OCI-LY7 (cell line): ENCODE results near the gene SLC38A3.

ENCODE experiments used
- EZH2phosphoT487 ChIP-seq: fragments of 200-600 bp; sonication (generic); IDR thresholded peaks from 2 replicates; pipeline ENCODE4 v1.6.1; 2018; ENCODE audit warnings: low read depth, borderline replicate concordance, mild to moderate bottlenecking, mixed run types, antibody characterized with exemption, low read length, moderate library complexity, mixed read lengths
- TF ChIP-seq, protein P1 (sequence below): fragments of 200-600 bp; sonication (generic); conservative IDR thresholded peaks from 2 replicates; pipeline ENCODE4 v1.5.1; 2014; ENCODE audit warnings: mild to moderate bottlenecking, antibody characterized with exemption, low read length, moderate library complexity, mixed read lengths

DNA sequence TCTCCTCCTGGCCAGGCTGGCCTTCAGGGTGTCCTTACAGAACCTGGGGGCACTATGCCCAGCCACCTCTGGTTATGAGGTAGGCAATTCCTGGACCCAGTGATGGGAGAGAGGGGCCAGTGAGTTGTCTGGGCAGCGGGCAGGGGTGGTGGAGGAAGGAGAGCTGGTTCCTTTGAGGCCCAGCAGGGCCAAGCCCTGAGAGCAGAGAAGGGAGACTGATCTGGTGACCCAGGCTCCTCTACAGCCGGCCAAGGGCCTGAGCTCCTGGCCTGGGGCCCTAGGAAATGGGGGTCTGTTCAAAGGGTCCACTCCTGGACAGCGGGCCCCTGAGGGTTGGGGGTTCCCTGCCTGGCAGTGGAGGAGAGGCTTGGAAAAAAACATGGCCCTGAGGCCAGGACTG, 7.9 kb downstream of the SLC38A3 start:
- TF ChIP-seq, protein P1, sequence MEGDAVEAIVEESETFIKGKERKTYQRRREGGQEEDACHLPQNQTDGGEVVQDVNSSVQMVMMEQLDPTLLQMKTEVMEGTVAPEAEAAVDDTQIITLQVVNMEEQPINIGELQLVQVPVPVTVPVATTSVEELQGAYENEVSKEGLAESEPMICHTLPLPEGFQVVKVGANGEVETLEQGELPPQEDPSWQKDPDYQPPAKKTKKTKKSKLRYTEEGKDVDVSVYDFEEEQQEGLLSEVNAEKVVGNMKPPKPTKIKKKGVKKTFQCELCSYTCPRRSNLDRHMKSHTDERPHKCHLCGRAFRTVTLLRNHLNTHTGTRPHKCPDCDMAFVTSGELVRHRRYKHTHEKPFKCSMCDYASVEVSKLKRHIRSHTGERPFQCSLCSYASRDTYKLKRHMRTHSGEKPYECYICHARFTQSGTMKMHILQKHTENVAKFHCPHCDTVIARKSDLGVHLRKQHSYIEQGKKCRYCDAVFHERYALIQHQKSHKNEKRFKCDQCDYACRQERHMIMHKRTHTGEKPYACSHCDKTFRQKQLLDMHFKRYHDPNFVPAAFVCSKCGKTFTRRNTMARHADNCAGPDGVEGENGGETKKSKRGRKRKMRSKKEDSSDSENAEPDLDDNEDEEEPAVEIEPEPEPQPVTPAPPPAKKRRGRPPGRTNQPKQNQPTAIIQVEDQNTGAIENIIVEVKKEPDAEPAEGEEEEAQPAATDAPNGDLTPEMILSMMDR = no peak
- no peak for TF ChIP-seq EZH2phosphoT487
